T-helper 1 cell (primary cell): ENCODE data around the gene PRKN.

Experiments used
- DNase-seq, 5 donors: peaks; one replicate each; pipeline ENCODE4 v3.0.0-alpha.2; 2012 to 2020
- total RNA-seq, 4 donors: gene quantifications; one replicate each; lab custom pipeline; 2026; lab: John Stamatoyannopoulos, UW

PRKN gene
- total RNA-seq: 4.7 to 6.7 (median 5.3) reads per million in 4 donors

DNA sequence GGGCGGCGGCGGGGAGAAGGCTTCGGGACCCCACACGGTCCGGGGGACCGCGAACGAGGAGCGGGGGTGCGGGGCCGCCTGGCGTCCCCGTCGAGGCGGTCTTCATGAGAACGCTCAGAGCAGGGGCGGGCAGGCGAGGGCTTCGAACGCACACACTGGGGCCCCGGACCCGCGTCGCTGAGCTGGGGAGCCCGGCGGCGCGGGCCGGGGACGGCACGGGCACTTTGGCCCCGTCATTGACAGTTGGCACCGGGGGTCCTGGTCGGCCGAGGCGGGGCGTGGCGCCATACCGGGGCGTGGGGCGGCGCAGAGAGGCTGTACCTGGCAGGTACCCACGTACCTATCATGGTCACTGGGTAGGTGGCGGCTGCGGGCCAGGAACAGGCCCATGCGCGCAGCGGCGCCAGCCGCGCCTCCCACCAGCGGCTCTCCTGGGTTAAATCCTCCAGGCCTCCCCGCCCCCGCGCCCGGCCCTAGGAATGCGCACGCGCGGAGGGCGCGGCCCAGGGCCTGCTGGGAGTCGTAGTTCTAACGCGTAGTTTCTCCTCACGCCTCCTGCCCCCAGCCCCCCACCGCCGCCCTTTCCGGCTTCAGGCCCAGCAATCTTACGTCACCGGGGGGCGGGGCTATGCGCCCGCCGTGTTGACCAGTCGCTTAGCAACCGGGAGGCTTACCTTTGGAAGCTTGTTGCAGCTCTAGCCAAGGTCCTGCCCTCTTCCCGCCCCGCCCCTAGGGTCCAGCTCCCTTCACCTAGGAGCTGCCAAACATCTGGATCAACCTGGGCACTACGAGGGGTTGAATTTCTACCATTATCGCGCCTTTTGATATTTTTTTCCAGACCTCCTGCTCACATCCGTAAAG lies at the start of gene PRKN, which contains the start of gene PACRG:
PRKN (minus strand) TSS at position 445 of the 861 bp plus-strand sequence.
PACRG (plus strand) TSS at position 653 of the 861 bp plus-strand sequence.
- DNase-seq: peak; percentile 90 to 98 (median 96)

- DNase-seq: no peak
These were observed 49.5 kb upstream of the PRKN start for GRCh38 chr6:162777091-162777490.

DNA sequence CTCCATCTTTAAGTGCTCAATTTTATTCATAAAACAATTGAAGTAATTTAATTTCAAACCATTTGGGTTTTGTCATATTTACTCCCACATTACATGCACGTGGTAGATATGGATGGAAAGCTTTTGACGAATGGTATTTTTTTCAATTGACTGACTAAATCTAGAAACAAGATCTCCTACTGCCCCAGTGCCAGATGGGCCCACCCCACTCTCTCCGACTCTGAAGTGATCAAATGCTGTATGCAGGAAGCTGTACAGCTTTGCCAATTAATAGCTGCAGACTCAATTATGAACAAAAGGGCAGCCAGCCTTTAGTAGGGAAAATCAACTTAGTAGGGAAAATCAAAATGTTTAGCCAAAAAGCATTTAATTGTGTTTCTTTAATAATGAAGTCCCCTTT lies 46.4 kb upstream of the PRKN start:
- DNase-seq: no peak

DNA sequence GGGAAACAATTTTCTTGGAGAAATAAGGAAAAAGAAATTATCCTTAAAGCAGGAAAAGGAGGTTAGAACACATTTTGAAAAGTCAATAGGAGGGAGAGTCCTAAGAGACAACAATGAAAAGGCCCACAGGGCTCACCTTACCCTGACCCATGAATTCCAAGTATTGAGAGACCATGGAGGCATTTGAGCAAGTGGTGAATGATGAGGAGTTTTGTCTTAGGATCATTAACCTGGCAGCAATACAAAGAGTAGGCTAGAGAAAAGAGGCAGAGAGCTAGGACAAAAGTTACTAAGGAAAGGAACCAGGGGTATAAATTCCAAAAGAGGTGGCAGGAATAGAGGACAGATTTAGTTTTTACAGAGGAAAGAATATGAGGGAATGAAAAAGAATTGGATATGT lies 44.9 kb upstream of the PRKN start:
- no peak for DNase-seq

DNA sequence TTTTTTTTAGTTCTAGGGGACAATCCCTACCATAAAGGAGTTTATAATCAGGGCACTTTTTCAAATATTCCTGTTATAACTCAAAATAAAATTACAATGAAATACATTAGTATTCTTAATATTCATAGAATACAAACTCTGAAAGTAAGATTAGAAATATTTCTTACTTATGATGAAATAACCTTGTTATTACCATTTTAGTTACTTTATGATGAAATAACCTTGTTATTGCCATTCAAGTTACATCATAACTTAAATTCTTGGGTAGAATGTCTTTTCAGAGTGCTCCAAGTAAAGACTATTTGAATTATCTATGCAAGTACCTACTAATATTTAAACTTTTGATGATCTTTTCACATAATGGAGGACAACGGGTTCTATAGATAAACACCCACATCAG lies 43.4 kb upstream of the PRKN start:
- no peak for DNase-seq

- no peak for DNase-seq
These were observed 42.6 kb upstream of the PRKN start for GRCh38 chr6:162770136-162770535.

DNA sequence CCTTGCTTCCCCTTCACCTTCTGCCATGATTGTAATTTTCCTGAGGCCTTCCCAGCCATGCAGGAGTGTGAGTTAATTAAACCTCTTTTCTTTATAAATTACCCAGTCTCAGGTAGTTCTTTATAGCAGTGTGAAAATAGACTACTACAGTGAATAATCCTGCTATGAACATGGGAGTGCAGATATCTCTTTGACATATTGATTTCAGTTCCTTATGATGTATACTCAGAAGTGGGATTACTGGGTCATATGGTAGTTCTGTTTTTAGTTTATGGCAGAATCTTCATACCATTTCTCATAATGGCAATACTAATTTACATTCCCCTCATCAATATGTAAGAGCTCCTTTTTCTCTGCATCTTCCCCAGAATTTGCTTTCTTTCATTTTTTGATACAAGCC lies 26.2 kb upstream of the PRKN start:
- no peak for DNase-seq

DNA sequence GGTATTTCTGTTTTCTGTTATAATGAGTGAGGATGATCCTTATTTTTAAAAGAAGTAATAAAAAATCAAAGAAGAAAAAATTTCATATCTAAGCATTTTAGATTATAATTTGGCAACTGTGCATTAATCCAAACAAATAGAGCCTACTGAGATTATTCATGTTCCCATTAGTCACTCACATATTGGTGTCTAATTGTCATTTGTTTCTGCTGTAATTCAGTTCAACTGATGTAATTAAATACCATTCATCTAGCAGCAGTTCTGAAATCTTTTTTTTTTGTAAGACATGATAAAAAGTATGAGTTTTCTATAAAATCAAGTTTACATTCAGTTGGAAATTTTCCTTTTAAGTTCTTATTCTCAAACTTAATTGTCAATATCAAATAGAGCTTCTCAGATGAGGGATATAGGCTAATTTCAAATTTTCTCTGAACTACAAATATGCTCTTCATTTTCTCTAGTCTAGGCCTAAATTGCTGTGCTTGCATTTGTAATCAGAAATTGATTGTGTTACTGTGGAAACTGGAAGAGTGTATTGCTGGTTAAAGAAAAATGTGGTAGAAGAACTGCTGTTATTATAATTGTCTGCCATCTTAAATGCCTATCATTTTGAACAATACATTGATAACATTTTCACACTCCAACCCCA lies 23.8 kb upstream of the PRKN start:
- DNase-seq: no peak

- DNase-seq: no peak
These were observed 23.2 kb upstream of the PRKN start for GRCh38 chr6:162750776-162751175.

DNA sequence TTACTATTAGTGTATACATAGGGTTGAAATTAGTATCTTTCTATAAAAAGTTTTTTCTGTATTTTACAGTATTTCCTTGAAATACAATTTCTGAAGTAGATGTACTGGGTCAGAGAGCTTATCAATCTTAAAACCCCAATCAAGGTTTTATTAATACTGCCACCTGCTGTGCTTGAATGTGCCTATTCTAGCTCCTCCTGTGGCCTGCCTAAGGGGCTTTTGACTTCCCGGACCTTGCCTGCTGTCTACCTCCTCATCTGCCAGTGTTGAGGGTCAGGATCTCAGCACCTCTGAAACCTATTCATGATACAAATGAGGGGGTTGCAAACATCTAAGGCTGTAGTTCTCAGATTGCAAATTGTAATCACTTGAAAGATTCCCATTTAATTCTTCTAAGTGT lies 9.4 kb upstream of the PRKN start:
- DNase-seq: no peak

DNA sequence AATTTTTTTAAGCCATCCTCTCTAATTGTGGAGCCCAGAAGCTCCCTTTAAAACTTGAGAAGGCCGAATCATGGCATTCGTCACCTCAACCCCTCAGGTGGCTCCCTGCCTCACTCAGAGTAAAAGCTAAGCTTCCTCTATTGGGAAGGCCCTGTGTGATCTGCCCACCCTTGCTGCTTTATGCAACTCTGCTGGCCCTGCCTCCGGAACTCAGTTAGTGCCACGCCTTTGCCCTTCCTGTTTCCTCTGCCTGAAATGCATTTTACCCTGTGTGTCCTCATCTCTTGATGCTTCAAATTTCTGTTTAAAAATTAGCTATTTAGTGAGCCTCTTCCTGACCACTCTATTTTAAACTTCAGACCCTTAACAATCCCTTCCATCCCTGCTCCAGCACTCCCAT lies 5.9 kb upstream of the PRKN start:
- DNase-seq: peak in 1 of 5 donors; percentile 18

DNA sequence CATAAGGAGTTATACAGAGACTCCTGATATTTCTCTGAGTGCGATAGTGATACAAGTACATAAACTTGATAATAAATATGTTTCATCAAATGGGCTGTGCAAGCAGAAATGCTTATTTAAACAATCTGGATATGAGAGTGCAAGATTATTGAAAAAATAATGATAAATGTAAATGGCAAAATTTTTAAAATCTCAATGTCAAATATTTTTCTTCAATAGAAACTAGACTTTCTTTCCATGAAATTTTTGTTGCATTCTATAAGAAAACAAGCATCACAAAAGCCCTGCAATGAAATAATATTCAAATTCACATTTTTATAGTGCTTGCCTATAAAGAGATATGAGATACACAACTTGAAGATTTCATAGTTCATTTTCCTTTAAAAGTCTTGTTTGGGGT lies 2.9 kb upstream of the PRKN start:
- DNase-seq: no peak

DNA sequence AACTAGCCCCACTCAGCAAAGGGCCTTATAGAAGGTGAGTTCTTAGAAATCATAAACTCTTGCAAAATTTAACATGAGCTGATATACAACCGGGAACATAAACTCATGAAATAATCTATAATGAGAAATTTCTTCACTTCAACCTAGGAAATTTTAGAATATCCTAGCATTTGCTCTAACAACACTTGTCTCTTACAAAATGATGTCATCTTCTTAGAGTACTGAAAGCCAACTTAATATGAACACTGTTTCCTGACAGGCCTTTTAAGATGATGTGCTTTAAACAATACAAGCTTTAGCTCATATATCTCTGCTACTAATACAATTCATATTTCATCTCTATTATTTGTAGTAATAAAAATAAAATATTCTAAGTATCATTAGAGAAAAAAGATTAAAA lies 1.1 kb upstream of the PRKN start:
- no peak for DNase-seq

GRCh38 chr6:162728197-162728596 lies 631 bp upstream of the PRKN start:
- no peak for DNase-seq

GRCh38 chr6:162726947-162727321 lies 632 bp downstream of the PRKN start:
- no peak for DNase-seq

GRCh38 chr6:162722633-162723032 lies 4.9 kb downstream of the PRKN start:
- DNase-seq: no peak

- no peak for DNase-seq
These were observed 5.3 kb downstream of the PRKN start for GRCh38 chr6:162722226-162722625.

- no peak for DNase-seq
These were observed 6.2 kb downstream of the PRKN start for GRCh38 chr6:162721404-162721687.

- DNase-seq: no peak
These were observed 8.0 kb downstream of the PRKN start for GRCh38 chr6:162719528-162719927.

DNA sequence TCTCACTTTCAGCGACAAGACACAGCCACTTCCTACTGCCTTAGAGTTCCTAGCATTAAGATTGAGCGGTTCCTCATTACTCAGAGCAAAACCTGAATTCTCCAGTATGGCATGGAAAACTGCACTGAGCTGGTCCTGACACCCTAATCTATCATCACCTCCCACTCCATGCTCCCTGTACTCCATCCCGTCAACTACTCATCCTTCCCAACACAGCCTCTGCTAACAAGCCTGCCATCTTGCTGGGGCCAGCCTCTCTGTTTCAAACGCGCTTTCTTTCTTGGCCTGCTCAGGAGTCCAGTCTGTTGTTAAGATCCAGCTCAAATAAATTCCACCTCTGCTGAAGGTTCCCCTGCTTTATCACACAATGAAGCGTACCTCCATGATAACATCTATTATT lies 12.0 kb downstream of the PRKN start:
- DNase-seq: no peak

DNA sequence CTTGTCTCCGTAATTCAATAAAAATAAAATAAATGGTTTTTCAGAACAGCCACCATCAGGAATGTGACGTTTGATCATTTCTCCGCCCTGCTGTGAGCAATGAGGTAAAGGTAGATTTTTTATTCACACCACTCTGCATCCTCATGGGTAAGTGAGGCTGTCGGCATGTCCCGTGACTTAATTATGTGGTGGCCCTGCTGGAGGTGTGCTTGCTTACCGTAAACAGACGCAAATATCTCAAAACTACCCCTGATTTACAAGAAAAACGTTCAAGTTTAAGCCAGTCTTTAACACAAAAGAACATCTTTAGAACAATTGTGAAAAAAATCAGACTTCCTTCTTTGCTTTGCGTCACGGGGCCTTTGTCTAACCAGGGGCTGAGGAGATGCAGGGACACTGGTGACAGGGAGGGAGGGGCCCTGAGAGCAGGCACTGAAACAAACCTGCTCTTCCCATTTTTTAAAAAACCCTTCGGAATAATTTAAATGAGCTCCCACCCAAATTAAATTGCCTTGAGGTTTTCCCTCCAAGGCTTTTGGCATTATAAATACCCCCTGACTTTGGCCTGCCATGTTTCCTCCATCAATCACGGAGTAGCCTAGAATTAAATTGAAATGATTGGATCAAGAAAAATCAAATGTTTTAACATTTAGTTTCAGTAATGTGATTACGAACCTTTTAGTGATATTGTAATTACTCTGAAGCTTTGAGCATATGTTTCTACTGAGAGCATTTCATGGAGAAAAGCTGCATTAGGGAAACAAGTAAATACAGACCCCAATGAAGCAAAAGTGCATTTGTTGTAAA lies 13.4 kb downstream of the PRKN start:
- no peak for DNase-seq

GRCh38 chr6:162712694-162713093 lies 14.9 kb downstream of the PRKN start:
- no peak for DNase-seq

- DNase-seq: no peak
These were observed 16.2 kb downstream of the PRKN start for GRCh38 chr6:162711376-162711775.

DNA sequence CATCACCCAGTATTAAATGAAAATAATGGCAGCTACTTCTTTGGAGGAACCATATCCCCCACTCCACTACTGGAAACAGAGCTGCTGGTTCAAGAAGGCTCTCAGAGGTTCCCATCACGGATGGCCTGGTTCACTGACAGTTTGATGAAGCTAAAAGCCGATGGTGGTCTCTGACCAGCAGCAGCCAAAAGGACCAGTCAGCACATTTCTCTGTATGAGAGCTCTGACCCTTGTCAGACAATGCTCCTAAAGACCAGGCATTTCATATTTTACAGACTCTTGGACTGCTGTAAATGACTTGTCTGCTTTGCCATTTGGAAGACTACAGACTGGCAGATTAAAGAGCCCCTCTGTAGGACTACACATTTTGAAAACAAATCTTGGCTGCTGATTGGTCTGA lies 16.6 kb downstream of the PRKN start:
- DNase-seq: no peak
